Measurements from ENCODE around the gene ZBTB17.

GRCh38 chr1:15966956-15967344 lies 9.0 kb downstream of the ZBTB17 start:
- TF ChIP-seq CTCF (IDR thresholded peaks at IDR 0.05; ENCODE audit: low read depth, low read length) (no peak), POLR2A (IDR thresholded peaks at IDR 0.05; ENCODE audit: extremely low read depth, insufficient read length) (no peak), MAX (IDR thresholded peaks at IDR 0.05; ENCODE audit: low read depth, low read length) (no peak)
